GM12864 (cell line): Measurements from ENCODE around the gene LPAR1.

Experiments
- DNase-seq: peaks from one replicate; pipeline ENCODE4 v3.0.0-alpha.2; 2011; ENCODE audit warnings: low read depth
- H3K4me3 ChIP-seq: 2 replicates; pipeline ENCODE4 v1.5.1; 2011; ENCODE audit warnings: mild to moderate bottlenecking, low read depth, low read length, control low read depth
- TF ChIP-seq, protein P1 (sequence below): IDR thresholded peaks from 2 replicates; pipeline ENCODE4 v1.5.1; 2011; ENCODE audit warnings: low read depth, mild to moderate bottlenecking, moderate library complexity, low read length, control low read depth, inconsistent platforms; ENCODE audit errors: missing control alignments

LPAR1 gene

DNA sequence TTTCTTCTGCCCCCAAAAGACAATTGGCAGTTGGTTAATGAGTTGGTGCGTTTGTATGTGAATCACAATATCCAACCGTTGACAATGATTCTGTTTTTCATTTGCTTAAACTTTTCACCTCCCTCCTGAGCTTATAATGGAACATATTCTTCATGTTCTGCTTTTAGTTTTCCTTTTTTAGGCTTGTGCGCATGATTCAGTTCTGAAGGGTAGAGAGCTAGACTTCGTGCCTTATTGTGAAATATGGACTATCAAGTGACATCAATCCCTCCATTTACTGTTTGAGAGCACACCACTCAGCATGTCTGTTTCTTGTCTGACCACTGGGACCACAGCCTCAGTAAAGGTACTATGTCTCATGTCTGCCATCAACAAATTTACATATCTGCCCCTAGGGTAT, 30.5 kb upstream of the LPAR1 start:
- no peak overlapping the region for H3K4me3 ChIP-seq
- DNase-seq, result no peak
- TF ChIP-seq, protein P1, sequence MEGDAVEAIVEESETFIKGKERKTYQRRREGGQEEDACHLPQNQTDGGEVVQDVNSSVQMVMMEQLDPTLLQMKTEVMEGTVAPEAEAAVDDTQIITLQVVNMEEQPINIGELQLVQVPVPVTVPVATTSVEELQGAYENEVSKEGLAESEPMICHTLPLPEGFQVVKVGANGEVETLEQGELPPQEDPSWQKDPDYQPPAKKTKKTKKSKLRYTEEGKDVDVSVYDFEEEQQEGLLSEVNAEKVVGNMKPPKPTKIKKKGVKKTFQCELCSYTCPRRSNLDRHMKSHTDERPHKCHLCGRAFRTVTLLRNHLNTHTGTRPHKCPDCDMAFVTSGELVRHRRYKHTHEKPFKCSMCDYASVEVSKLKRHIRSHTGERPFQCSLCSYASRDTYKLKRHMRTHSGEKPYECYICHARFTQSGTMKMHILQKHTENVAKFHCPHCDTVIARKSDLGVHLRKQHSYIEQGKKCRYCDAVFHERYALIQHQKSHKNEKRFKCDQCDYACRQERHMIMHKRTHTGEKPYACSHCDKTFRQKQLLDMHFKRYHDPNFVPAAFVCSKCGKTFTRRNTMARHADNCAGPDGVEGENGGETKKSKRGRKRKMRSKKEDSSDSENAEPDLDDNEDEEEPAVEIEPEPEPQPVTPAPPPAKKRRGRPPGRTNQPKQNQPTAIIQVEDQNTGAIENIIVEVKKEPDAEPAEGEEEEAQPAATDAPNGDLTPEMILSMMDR, result no peak

DNA sequence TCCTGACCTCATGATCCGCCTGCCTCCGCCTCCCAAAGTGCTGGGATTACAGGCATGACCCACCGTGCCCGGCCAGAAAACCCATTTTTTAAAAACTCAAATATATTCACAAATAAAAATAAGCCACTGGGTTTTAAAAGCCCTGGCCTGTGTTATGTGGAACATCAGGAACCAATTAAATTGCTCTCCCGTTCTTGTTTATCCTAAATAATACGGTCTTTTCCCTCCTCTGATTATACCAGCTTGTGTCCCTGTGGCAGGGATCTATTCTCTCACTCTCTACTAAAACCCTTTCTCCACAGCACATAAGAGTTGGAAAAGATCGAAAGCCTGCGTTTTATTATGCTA, 30.1 kb upstream of the LPAR1 start:
- TF ChIP-seq, protein P1, result no peak
- DNase-seq, result no peak
- H3K4me3 ChIP-seq, result no peak overlapping the region

DNA sequence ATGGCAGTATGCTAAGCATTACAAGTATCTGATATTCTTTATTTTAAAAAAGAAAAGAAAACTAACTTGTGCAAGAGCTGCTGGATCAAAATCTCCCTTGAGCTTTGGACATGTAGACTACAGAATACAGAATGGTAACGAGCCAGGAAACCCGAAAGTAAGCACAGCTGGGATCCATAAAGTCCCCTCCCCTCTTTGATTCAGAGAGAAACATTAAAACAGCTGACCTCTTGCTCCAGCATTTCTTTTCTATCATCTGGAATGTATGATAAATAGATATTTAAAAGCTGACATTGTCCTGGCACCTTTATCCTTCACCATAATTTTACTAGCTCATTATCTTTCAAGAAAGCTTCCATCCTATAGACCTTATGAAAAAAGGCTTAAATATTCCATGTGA, 28.2 kb upstream of the LPAR1 start:
- DNase-seq, result no peak
- no peak overlapping the region for H3K4me3 ChIP-seq
- TF ChIP-seq, protein P1, result no peak

DNA sequence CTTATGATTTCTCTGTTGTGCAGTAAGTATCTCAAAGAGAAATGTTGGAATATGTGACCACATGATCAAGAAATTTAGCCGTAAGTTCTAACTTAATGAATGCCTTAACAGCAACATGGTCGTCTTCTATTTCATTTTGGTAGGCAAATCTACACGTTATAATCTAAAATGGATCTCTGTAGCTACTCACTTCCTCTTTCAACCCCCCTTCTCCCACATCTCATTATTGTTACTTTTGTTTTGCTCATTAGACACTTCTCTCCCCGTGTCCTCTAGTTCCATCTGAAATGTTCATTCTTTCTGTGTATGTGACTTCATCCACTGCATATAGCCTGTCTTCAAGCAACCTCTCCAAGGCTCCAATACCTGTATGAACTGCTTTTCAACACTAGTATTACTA, 27.1 kb upstream of the LPAR1 start:
- TF ChIP-seq, protein P1, result no peak
- DNase-seq, result no peak
- no peak overlapping the region for H3K4me3 ChIP-seq

DNA sequence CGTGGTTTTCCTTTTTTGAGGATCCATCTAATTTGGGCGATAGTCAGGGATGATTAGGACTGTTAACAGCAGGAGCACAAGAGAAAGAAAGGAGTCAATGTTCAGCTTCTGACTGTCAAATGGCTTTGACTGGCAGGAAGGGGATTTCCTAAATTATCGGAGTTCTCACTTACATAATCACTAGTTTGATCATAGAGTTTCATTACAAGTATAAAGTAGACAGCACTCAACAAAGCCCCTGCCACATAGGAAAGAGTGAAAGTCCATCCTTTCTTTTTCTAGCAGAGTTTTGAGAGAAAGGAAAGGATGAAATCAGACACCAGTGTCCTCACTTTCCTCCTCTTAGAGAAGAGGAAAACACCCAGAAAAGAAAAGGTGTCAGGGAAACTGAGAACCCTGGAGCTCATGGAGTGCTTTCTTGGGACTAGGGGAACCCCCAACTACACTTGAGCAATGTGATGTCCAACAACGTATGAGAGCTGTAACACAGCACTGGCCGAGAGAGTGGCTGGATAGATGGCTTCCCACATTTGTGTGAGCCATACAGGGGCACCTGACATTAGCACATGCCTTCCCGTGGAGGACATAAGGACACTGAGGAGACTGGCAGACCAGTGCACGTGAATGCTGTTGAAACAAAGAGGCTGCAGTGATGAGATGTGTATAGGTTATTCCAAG, 26.0 kb upstream of the LPAR1 start:
- DNase-seq, result no peak
- TF ChIP-seq, protein P1, result no peak
- no peak overlapping the region for H3K4me3 ChIP-seq

DNA sequence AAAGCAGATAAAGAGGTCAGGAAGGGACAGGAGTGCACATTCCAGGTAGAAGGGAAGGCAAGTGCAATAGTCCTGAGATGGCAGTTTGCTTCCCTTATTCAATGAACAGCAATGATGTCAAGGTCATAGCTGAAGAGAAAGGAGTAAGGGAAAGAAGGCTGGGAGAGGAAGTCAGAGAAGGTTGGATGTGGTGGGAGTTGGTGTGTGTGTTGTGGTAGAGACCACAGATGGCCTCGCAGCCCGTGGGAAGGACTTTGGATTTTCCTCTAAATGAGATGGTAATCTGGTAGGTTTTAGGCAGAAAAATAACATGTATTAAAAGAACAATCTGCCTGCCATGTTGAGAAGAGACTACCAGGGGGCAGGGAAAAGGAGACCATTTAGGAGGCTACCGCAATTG, 25.1 kb upstream of the LPAR1 start:
- H3K4me3 ChIP-seq, result no peak overlapping the region
- TF ChIP-seq, protein P1, result no peak
- no peak for DNase-seq

DNA sequence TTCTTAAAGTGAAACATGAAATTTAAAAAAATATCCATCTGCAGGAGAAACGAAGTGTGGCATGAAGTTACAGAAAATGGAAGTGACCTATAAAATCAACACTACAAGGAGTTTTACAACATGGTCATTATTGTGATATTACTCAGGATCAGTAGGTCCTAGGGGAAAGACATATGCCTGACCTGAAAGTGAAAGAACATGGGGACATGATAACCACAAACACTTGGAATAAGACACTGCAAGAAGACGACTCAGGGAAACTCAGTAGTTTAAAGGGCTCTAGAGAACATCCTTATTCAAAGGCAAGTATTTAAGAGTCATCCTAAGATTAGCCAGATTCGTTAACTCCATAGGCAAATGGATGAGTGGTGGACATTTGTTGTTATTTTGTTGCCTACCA, 19.9 kb upstream of the LPAR1 start:
- H3K4me3 ChIP-seq, result no peak overlapping the region
- no peak for DNase-seq
- TF ChIP-seq, protein P1, result no peak
